22Rv1 (cell line): ENCODE data around the gene CCL25.

Experiments used
- H3K27ac ChIP-seq: fragments of 450-650 bp; 2 replicates; pipeline ENCODE4 v1.5.1; 2017
- ZFX ChIP-seq: fragments of 450-650 bp; IDR thresholded peaks from 2 replicates; pipeline ENCODE4 v1.6.1; 2017; ENCODE audit warnings: antibody characterized with exemption, borderline replicate concordance
- TF ChIP-seq, protein P1 (sequence below): fragments of 450-650 bp; IDR thresholded peaks from 2 replicates; pipeline ENCODE4 v1.5.1; 2017; ENCODE audit warnings: mild to moderate bottlenecking

Gene CCL25

DNA sequence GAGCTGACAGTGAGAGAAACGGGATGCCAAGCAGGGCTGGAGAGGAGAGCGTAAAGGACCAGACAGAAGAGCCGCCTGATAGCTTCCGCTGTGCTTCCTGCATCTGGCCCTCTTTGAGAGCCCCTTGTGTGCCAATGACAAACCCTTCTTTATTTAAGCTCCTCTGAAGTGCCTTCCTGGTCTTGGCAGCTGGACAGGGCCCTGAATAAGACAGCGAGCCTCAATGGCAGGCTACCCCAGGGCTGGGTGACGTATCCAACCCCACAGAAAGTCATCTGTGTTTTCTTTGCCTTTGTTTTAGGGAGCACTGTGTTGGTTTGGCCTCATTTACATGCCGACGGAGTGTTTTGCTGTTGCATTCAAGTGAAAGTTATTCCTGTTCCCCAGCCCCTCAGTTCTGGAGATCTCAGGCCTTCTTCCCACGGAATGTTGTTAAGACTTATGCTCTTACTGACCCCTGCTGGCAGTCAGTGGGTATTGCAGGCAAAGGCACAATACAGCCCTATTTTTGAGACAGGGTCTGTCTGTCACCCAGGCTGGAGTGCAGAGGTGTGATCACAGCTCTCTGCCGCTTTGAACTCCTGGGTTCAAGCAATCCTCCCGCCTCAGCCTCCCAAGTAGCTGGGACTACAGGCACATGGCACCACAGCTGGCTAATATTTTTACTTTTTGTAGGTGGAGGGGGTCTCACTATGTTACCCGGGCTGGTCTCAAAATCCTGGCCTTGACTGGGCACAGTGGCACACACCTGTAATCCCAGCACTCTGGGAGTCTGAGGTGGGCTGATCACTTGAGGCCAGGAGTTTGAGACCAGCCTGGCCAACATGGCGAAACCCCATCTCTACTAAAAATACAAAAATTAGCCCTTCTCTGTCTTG lies 16.8 kb downstream of the CCL25 start:
- TF ChIP-seq, protein P1, sequence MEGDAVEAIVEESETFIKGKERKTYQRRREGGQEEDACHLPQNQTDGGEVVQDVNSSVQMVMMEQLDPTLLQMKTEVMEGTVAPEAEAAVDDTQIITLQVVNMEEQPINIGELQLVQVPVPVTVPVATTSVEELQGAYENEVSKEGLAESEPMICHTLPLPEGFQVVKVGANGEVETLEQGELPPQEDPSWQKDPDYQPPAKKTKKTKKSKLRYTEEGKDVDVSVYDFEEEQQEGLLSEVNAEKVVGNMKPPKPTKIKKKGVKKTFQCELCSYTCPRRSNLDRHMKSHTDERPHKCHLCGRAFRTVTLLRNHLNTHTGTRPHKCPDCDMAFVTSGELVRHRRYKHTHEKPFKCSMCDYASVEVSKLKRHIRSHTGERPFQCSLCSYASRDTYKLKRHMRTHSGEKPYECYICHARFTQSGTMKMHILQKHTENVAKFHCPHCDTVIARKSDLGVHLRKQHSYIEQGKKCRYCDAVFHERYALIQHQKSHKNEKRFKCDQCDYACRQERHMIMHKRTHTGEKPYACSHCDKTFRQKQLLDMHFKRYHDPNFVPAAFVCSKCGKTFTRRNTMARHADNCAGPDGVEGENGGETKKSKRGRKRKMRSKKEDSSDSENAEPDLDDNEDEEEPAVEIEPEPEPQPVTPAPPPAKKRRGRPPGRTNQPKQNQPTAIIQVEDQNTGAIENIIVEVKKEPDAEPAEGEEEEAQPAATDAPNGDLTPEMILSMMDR: peak; percentile 78
- TF ChIP-seq ZFX: no peak
- no peak overlapping the region for H3K27ac ChIP-seq

DNA sequence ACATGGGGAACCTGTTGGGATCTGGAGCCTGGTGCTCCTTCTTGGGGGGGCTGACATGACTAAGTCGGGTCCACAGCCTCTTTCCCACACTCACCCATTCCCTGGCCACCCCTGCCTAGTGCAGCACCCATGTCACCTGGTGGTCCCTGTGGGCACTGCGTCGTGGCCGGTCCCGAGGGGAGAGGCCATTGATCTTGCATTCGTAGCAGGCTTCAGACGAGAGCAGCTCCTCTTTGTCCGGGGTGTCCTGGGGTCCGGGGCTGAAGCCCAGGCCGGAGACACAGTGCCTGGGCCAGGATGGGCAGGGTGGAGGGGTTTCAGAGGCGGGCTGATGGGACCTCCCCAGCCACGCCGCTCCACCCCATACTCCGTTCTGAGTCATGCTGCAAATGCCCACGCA lies 19.4 kb downstream of the CCL25 start:
- TF ChIP-seq, protein P1: no peak
- no peak for TF ChIP-seq ZFX
- no peak overlapping the region for H3K27ac ChIP-seq

- no peak overlapping the region for H3K27ac ChIP-seq
- TF ChIP-seq, protein P1: no peak
- no peak for TF ChIP-seq ZFX
These were observed 21.9 kb downstream of the CCL25 start for GRCh38 chr19:8074501-8074900.

DNA sequence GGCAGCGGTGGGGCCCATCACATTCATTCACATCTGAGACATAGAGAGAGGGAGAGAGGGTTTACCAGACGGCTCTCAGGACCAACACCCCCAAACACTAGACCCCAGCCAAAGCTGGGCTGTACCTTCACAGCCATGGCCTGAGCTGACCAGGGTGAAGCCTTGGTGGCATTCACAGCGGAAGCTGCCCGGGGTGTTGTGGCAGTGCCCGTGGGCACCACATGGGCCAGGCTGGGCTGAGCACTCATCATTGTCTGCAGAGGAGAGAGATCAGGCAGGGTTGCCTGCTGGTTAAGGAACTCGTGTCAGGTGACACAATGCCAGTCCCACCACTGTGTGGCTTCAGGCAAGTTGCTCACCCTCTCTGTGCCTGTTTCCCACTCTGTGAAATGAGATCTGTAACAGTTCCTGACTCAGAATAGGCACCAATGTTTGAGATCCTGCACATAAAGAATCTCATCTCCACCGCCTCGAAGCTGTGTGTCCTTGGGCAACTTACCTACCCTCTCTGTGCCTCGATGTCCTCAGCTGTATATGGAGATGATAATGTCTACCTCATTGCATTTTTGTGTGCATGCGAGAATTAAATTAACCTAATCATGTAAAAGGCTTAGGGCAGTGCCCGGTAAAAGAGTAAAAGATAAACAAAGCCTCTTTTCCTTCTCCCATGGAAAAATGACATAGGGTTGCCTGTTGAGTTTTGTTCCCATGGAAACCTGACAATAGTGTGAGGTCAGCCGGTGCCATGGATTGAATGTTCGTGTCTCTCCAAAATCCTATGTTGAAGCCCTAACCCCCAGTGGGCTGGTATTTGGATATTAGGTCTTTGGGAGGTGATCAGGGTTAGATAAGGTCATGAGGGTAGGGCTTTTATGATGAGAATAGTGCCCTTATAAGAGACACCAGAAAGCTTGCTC lies 22.9 kb downstream of the CCL25 start:
- no peak overlapping the region for H3K27ac ChIP-seq
- TF ChIP-seq, protein P1: no peak
- TF ChIP-seq ZFX: no peak

DNA sequence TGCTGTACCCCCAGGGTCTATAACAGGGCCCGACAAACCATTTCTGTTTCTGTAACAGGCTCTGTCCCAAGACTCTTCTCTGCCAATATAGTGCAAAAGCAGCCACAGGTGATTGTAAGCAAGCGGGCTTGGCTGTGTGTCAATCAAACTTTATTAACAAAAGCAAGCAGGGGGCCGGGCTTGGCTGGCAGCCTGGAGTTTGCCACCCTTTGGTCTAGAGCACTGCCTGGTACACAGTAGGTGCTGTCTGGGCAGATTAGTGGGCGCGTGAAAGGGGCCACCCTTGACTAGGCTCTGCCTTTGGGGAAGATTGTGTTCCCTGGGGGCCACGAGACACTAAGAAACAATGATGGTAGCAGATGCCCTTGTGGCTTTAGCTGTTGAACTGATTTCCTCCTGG lies 27.4 kb downstream of the CCL25 start:
- no peak for TF ChIP-seq ZFX
- TF ChIP-seq, protein P1: no peak
- no peak overlapping the region for H3K27ac ChIP-seq

GRCh38 chr19:8080832-8081231 lies 28.3 kb downstream of the CCL25 start:
- TF ChIP-seq, protein P1: no peak
- no peak for TF ChIP-seq ZFX
- H3K27ac ChIP-seq: no peak overlapping the region
